ENCODE data around the gene UNG. TPM values are rescaled to one million over a fixed set of nuclear protein-coding genes. Genes with fewer than 3 reads are reported as not detected.

The UNG gene
- polyA plus RNA-seq, 2 of the 4 experiments (the other 2 are of a cell fraction) = 55.6 to 77.6 TPM

Small RNAs within 50 kb of the gene (small RNA-seq; reads per million reads assigned to genes)
- 0.04 to 2.8 (median 1.2) reads per million in 6 experiments for gene RNA5SP372

Other genes with a start within 250 kb of the UNG start
- 24.1 and 26.2 TPM in 2 replicates for gene SSH1, start 240.0 kb upstream of the UNG start, polyA plus RNA-seq (2011; rRNA removed)
- gene SSH1, start 240.0 kb upstream of the UNG start, polyA plus RNA-seq (2017; fragmentation: RNase III; extraction: RNeasy Plus Mini Kit Qiagen cat#74134 plus additional on column Dnase treatment) = 15.4 to 16.7 TPM (median 16.6 TPM) in 3 replicates
- gene DAO, start 217.5 kb upstream of the UNG start, polyA plus RNA-seq (2011; rRNA removed) = not detected in 2 replicates
- not detected in 3 replicates for gene DAO, start 217.5 kb upstream of the UNG start, polyA plus RNA-seq (2017; fragmentation: RNase III; extraction: RNeasy Plus Mini Kit Qiagen cat#74134 plus additional on column Dnase treatment)
- gene SVOP, start 76.5 kb upstream of the UNG start, polyA plus RNA-seq (2011; rRNA removed) = not detected in 2 replicates
- not detected in 3 replicates for gene SVOP, start 76.5 kb upstream of the UNG start, polyA plus RNA-seq (2017; fragmentation: RNase III; extraction: RNeasy Plus Mini Kit Qiagen cat#74134 plus additional on column Dnase treatment)
- gene USP30, start 45.0 kb upstream of the UNG start, polyA plus RNA-seq (2011; rRNA removed) = 15.2 and 19.6 TPM in 2 replicates
- 5.7 to 7.2 TPM (median 6.8 TPM) in 3 replicates for gene USP30, start 45.0 kb upstream of the UNG start, polyA plus RNA-seq (2017; fragmentation: RNase III; extraction: RNeasy Plus Mini Kit Qiagen cat#74134 plus additional on column Dnase treatment)
- gene ALKBH2, start 4.1 kb upstream of the UNG start, polyA plus RNA-seq (2011; rRNA removed) = 48.7 and 53.9 TPM in 2 replicates
- gene ALKBH2, start 4.1 kb upstream of the UNG start, polyA plus RNA-seq (2017; fragmentation: RNase III; extraction: RNeasy Plus Mini Kit Qiagen cat#74134 plus additional on column Dnase treatment) = 54.8 to 57.7 TPM (median 55.0 TPM) in 3 replicates
- 6.8 and 7.0 TPM in 2 replicates for gene ACACB, start 19.0 kb downstream of the UNG start, polyA plus RNA-seq (2011; rRNA removed)
- 6.4 to 7.6 TPM (median 6.5 TPM) in 3 replicates for gene ACACB, start 19.0 kb downstream of the UNG start, polyA plus RNA-seq (2017; fragmentation: RNase III; extraction: RNeasy Plus Mini Kit Qiagen cat#74134 plus additional on column Dnase treatment)
- 0.04 TPM in 1 of 2 replicates, not detected in the other for gene FOXN4, start 211.7 kb downstream of the UNG start, polyA plus RNA-seq (2011; rRNA removed)
- gene FOXN4, start 211.7 kb downstream of the UNG start, polyA plus RNA-seq (2017; fragmentation: RNase III; extraction: RNeasy Plus Mini Kit Qiagen cat#74134 plus additional on column Dnase treatment) = 0.04 to 0.07 TPM (median 0.05 TPM) in 3 replicates

Data from A549 (cell line).